Liver (tissue), 3 donors: Measurements from ENCODE around the gene ING5.

ENCODE experiments used
- EGR1 ChIP-seq, 2 donors: IDR thresholded peaks; 2 replicates each; pipeline ENCODE4 v1.6.1; 2016 to 2018; ENCODE audit warnings: antibody characterized with exemption in 2 of 2, low read depth in 2 of 2
- JUND ChIP-seq, 2 donors: IDR thresholded peaks; 2 replicates each; pipeline ENCODE4 v1.6.1; 2016; ENCODE audit warnings: antibody characterized with exemption in 2 of 2
- RAD21 ChIP-seq, 2 donors: IDR thresholded peaks; 2 replicates each; pipeline ENCODE4 v1.6.1; 2016; ENCODE audit warnings: antibody characterized with exemption in 2 of 2, mild to moderate bottlenecking in 2 of 2
- RXRA ChIP-seq, 2 donors: IDR thresholded peaks; 2 replicates each; pipeline ENCODE4 v1.6.1; 2017 to 2018; ENCODE audit warnings: antibody characterized with exemption in 2 of 2, mild to moderate bottlenecking in 1 of 2
- SP1 ChIP-seq: IDR thresholded peaks from 2 replicates; pipeline ENCODE4 v1.6.1; 2018; ENCODE audit warnings: antibody characterized with exemption, mild to moderate bottlenecking
- TAF1 ChIP-seq: conservative IDR thresholded peaks from 2 replicates; pipeline ENCODE4 v1.6.1; 2016; ENCODE audit warnings: antibody characterized with exemption, mild to moderate bottlenecking
- YY1 ChIP-seq: IDR thresholded peaks from 2 replicates; pipeline ENCODE4 v1.6.1; 2016; ENCODE audit warnings: antibody characterized with exemption, mild to moderate bottlenecking
- TF ChIP-seq, protein P1 (sequence below): fragments of 150-350 bp; IDR thresholded peaks from 2 replicates; pipeline ENCODE4 v1.5.1; 2017; ENCODE audit warnings: improper control_type of control experiment, low read depth, low read length; ENCODE audit not compliant: missing input control
- TF ChIP-seq, protein P2 (sequence below): IDR thresholded peaks from 2 replicates; pipeline ENCODE4 v1.6.1; 2016; ENCODE audit warnings: antibody characterized with exemption
- TF ChIP-seq, protein P3 (sequence below): IDR thresholded peaks from 2 replicates; pipeline ENCODE4 v1.6.1; 2016; ENCODE audit warnings: antibody characterized with exemption
- TF ChIP-seq, protein P4 (sequence below): IDR thresholded peaks from 2 replicates; pipeline ENCODE4 v1.6.1; 2016; ENCODE audit warnings: antibody characterized with exemption, mild to moderate bottlenecking
- TF ChIP-seq, protein P5 (sequence below): IDR thresholded peaks from 2 replicates; pipeline ENCODE4 v1.6.1; 2016; ENCODE audit warnings: antibody characterized with exemption
- donor health status: healthy.
- donor health status: healthy.

DNA sequence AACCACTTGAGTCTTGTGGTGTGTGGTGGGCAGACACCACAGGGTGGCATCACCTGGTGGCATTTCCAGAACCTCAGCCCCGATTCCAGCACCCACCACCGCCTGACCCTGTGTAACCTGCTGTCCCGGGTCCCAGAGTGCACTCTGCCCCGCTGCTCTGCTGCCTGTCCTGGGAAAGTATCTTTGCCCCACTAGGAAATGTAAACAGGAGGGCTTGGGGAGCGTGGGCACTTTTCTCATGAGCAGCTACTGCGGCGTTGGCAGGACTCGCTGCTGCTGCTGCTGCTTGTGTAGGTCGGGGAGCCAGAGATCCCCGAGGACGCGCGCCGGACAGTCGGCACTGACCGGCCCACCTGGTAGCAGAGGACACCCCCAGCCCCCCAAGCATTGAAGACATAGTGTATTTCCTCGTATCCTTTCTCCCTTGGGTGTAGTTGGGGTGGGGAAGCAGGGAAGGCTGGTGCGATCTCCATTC, 28.6 kb upstream of the ING5 start:
- TF ChIP-seq, protein P1, sequence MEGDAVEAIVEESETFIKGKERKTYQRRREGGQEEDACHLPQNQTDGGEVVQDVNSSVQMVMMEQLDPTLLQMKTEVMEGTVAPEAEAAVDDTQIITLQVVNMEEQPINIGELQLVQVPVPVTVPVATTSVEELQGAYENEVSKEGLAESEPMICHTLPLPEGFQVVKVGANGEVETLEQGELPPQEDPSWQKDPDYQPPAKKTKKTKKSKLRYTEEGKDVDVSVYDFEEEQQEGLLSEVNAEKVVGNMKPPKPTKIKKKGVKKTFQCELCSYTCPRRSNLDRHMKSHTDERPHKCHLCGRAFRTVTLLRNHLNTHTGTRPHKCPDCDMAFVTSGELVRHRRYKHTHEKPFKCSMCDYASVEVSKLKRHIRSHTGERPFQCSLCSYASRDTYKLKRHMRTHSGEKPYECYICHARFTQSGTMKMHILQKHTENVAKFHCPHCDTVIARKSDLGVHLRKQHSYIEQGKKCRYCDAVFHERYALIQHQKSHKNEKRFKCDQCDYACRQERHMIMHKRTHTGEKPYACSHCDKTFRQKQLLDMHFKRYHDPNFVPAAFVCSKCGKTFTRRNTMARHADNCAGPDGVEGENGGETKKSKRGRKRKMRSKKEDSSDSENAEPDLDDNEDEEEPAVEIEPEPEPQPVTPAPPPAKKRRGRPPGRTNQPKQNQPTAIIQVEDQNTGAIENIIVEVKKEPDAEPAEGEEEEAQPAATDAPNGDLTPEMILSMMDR, result no peak
- TF ChIP-seq RXRA (IDR thresholded peaks at IDR 0.05) (no peak), YY1 (no peak), EGR1 (IDR thresholded peaks at IDR 0.05; ENCODE audit: low read depth in 2 of 2) (no peak), RAD21 (IDR thresholded peaks at IDR 0.05) (no peak), JUND (IDR thresholded peaks at IDR 0.05) (no peak), SP1 (no peak), TAF1 (no peak)
- TF ChIP-seq, protein P2, sequence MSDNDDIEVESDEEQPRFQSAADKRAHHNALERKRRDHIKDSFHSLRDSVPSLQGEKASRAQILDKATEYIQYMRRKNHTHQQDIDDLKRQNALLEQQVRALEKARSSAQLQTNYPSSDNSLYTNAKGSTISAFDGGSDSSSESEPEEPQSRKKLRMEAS, result no peak
- TF ChIP-seq, protein P3, sequence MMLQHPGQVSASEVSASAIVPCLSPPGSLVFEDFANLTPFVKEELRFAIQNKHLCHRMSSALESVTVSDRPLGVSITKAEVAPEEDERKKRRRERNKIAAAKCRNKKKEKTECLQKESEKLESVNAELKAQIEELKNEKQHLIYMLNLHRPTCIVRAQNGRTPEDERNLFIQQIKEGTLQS, result no peak
- TF ChIP-seq, protein P4, sequence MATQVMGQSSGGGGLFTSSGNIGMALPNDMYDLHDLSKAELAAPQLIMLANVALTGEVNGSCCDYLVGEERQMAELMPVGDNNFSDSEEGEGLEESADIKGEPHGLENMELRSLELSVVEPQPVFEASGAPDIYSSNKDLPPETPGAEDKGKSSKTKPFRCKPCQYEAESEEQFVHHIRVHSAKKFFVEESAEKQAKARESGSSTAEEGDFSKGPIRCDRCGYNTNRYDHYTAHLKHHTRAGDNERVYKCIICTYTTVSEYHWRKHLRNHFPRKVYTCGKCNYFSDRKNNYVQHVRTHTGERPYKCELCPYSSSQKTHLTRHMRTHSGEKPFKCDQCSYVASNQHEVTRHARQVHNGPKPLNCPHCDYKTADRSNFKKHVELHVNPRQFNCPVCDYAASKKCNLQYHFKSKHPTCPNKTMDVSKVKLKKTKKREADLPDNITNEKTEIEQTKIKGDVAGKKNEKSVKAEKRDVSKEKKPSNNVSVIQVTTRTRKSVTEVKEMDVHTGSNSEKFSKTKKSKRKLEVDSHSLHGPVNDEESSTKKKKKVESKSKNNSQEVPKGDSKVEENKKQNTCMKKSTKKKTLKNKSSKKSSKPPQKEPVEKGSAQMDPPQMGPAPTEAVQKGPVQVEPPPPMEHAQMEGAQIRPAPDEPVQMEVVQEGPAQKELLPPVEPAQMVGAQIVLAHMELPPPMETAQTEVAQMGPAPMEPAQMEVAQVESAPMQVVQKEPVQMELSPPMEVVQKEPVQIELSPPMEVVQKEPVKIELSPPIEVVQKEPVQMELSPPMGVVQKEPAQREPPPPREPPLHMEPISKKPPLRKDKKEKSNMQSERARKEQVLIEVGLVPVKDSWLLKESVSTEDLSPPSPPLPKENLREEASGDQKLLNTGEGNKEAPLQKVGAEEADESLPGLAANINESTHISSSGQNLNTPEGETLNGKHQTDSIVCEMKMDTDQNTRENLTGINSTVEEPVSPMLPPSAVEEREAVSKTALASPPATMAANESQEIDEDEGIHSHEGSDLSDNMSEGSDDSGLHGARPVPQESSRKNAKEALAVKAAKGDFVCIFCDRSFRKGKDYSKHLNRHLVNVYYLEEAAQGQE, result no peak
- TF ChIP-seq, protein P5, sequence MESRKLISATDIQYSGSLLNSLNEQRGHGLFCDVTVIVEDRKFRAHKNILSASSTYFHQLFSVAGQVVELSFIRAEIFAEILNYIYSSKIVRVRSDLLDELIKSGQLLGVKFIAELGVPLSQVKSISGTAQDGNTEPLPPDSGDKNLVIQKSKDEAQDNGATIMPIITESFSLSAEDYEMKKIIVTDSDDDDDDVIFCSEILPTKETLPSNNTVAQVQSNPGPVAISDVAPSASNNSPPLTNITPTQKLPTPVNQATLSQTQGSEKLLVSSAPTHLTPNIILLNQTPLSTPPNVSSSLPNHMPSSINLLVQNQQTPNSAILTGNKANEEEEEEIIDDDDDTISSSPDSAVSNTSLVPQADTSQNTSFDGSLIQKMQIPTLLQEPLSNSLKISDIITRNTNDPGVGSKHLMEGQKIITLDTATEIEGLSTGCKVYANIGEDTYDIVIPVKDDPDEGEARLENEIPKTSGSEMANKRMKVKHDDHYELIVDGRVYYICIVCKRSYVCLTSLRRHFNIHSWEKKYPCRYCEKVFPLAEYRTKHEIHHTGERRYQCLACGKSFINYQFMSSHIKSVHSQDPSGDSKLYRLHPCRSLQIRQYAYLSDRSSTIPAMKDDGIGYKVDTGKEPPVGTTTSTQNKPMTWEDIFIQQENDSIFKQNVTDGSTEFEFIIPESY, result no peak
